GM21825 (cell line): ENCODE measurements around the gene NCOA6.

Experiments used
- ATAC-seq: cut with Tn5 transposase; IDR thresholded peaks from one replicate; pipeline ENCODE4 v1.9.1; 2021; ENCODE audit warnings: mild to moderate bottlenecking, moderate library complexity; ENCODE audit not compliant: unreplicated experiment

Gene NCOA6

GRCh38 chr20:34825530-34826362 is at the start of gene NCOA6:
Gene NCOA6 (minus strand): TSS chr20:34825651. CDS start chr20:34782355, 43,296 bp downstream.
- peak; percentile 54 for ATAC-seq

GRCh38 chr20:34874094-34874654 is 48.7 kb upstream of the NCOA6 start:
- ATAC-seq: no peak

- no peak for ATAC-seq
These were observed 48.2 kb upstream of the NCOA6 start for GRCh38 chr20:34873583-34874093.

GRCh38 chr20:34872622-34873224 is 47.3 kb upstream of the NCOA6 start, which contains the start of gene GGT7:
Gene GGT7 (minus strand): TSS chr20:34872856. CDS start chr20:34872815, 41 bp downstream.
- ATAC-seq: peak; percentile 40

GRCh38 chr20:34871966-34872621 is 46.6 kb upstream of the NCOA6 start:
- no peak for ATAC-seq

GRCh38 chr20:34871320-34871926 is 46.0 kb upstream of the NCOA6 start:
- no peak for ATAC-seq

GRCh38 chr20:34864216-34864615 is 38.8 kb upstream of the NCOA6 start:
- no peak for ATAC-seq

- ATAC-seq: no peak
These were observed 38.0 kb upstream of the NCOA6 start for GRCh38 chr20:34863421-34863965.

GRCh38 chr20:34862724-34863123 is 37.3 kb upstream of the NCOA6 start:
- ATAC-seq: no peak

GRCh38 chr20:34861386-34862084 is 36.1 kb upstream of the NCOA6 start:
- no peak for ATAC-seq

GRCh38 chr20:34859826-34860545 is 34.5 kb upstream of the NCOA6 start:
- no peak for ATAC-seq

GRCh38 chr20:34859367-34859766 is 33.9 kb upstream of the NCOA6 start:
- ATAC-seq: no peak

- ATAC-seq: no peak
These were observed 26.8 kb upstream of the NCOA6 start for GRCh38 chr20:34852298-34852697.

GRCh38 chr20:34850969-34851368 is 25.5 kb upstream of the NCOA6 start:
- no peak for ATAC-seq

- ATAC-seq: no peak
These were observed 24.3 kb upstream of the NCOA6 start for GRCh38 chr20:34849778-34850177.

- no peak for ATAC-seq
These were observed 23.1 kb upstream of the NCOA6 start for GRCh38 chr20:34848597-34848996.

GRCh38 chr20:34843421-34843820 is 18.0 kb upstream of the NCOA6 start:
- ATAC-seq: no peak

GRCh38 chr20:34842143-34842542 is 16.7 kb upstream of the NCOA6 start:
- ATAC-seq: no peak

- no peak for ATAC-seq
These were observed 9.0 kb upstream of the NCOA6 start for GRCh38 chr20:34834459-34834893.
